Gastrocnemius medialis (tissue), 4 donors: ENCODE measurements around the gene ACTN2.
A peak's percentile ranks its signal among the peaks of the same experiment; 100 is the strongest.

Source experiments
- POLR2A ChIP-seq, 2 donors: fragments of 450-650 bp; IDR thresholded peaks; one replicate each; pipeline ENCODE4 v1.6.1; 2017; ENCODE audit warnings: antibody characterized with exemption in 2 of 2, mild to moderate bottlenecking in 2 of 2, moderate library complexity in 2 of 2
- TF ChIP-seq, protein P1 (sequence below), 5 experiments: fragments of 450-650 bp in 3 of 5; fragments of 200-600 bp in 2 of 5; sonication (generic) in 2 of 5; IDR thresholded peaks in 4 of 5; conservative IDR thresholded peaks in 1 of 5; 1 replicate in 4 of 5; 2 replicates in 1 of 5; pipeline ENCODE4 v1.5.1; 2016 to 2019; ENCODE audit warnings: antibody characterized with exemption in 5 of 5, mild to moderate bottlenecking in 3 of 5, moderate library complexity in 3 of 5

DNA sequence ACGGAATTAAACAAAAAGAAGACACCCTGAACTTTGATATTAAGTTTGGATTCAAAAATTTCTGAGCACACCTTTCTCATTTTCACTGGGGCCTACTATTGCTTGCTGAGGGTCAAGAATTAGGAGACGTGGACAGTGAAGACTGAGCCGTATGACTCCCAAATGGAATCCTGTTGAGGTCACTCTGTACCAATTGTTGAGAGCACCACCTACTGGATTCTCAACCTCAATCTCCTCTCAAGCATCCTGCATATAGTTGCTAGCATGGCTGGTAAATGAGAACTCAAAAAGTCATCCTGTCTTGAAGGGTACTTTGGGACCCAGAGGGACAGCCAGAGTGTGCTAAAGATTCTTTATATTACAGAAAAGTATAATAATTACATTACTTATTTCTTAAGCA lies 88.6 kb downstream of the ACTN2 start:
- TF ChIP-seq, protein P1, sequence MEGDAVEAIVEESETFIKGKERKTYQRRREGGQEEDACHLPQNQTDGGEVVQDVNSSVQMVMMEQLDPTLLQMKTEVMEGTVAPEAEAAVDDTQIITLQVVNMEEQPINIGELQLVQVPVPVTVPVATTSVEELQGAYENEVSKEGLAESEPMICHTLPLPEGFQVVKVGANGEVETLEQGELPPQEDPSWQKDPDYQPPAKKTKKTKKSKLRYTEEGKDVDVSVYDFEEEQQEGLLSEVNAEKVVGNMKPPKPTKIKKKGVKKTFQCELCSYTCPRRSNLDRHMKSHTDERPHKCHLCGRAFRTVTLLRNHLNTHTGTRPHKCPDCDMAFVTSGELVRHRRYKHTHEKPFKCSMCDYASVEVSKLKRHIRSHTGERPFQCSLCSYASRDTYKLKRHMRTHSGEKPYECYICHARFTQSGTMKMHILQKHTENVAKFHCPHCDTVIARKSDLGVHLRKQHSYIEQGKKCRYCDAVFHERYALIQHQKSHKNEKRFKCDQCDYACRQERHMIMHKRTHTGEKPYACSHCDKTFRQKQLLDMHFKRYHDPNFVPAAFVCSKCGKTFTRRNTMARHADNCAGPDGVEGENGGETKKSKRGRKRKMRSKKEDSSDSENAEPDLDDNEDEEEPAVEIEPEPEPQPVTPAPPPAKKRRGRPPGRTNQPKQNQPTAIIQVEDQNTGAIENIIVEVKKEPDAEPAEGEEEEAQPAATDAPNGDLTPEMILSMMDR (IDR thresholded peaks at IDR 0.05 in 4 of 5, conservative IDR thresholded peaks at IDR 0.05 in 1 of 5), result peak in 2 of 5 experiments; percentile 15 to 39
- no peak for TF ChIP-seq POLR2A (IDR thresholded peaks at IDR 0.05)
